Neural cell (in vitro differentiated cells): ENCODE measurements around the gene SHTN1.

Experiments used
- CTCF ChIP-seq: fragments of 450-650 bp; IDR thresholded peaks from 2 replicates; pipeline ENCODE4 v1.5.1; 2014; ENCODE audit warnings: antibody characterized with exemption, mild to moderate bottlenecking, moderate library complexity; ENCODE audit not compliant: poor library complexity, severe bottlenecking
- EP300 ChIP-seq: fragments of 450-650 bp; conservative IDR thresholded peaks from 2 replicates; pipeline ENCODE4 v1.6.1; 2014; ENCODE audit warnings: antibody characterized with exemption, mild to moderate bottlenecking, moderate library complexity; ENCODE audit not compliant: poor library complexity, severe bottlenecking
- MXI1 ChIP-seq: fragments of 450-650 bp; conservative IDR thresholded peaks from 2 replicates; pipeline ENCODE4 v1.6.1; 2014; ENCODE audit warnings: antibody characterized with exemption, mild to moderate bottlenecking; ENCODE audit not compliant: poor library complexity, severe bottlenecking
- POLR2AphosphoS5 ChIP-seq: IDR thresholded peaks from 2 replicates; pipeline ENCODE4 v1.6.1; 2012
- RAD21 ChIP-seq: fragments of 450-650 bp; conservative IDR thresholded peaks from 2 replicates; pipeline ENCODE4 v1.6.1; 2014; ENCODE audit warnings: antibody characterized with exemption, mild to moderate bottlenecking, moderate library complexity
- TAF1 ChIP-seq: IDR thresholded peaks from 2 replicates; pipeline ENCODE4 v1.6.1; 2012; ENCODE audit warnings: low read depth
- TF ChIP-seq, protein P1 (sequence below): IDR thresholded peaks from 2 replicates; pipeline ENCODE4 v1.6.1; 2012; ENCODE audit warnings: borderline replicate concordance

GRCh38 chr10:116952729-116953128 is 52.3 kb downstream of the SHTN1 start:
- TF ChIP-seq CTCF: no peak
- TF ChIP-seq, protein P1, sequence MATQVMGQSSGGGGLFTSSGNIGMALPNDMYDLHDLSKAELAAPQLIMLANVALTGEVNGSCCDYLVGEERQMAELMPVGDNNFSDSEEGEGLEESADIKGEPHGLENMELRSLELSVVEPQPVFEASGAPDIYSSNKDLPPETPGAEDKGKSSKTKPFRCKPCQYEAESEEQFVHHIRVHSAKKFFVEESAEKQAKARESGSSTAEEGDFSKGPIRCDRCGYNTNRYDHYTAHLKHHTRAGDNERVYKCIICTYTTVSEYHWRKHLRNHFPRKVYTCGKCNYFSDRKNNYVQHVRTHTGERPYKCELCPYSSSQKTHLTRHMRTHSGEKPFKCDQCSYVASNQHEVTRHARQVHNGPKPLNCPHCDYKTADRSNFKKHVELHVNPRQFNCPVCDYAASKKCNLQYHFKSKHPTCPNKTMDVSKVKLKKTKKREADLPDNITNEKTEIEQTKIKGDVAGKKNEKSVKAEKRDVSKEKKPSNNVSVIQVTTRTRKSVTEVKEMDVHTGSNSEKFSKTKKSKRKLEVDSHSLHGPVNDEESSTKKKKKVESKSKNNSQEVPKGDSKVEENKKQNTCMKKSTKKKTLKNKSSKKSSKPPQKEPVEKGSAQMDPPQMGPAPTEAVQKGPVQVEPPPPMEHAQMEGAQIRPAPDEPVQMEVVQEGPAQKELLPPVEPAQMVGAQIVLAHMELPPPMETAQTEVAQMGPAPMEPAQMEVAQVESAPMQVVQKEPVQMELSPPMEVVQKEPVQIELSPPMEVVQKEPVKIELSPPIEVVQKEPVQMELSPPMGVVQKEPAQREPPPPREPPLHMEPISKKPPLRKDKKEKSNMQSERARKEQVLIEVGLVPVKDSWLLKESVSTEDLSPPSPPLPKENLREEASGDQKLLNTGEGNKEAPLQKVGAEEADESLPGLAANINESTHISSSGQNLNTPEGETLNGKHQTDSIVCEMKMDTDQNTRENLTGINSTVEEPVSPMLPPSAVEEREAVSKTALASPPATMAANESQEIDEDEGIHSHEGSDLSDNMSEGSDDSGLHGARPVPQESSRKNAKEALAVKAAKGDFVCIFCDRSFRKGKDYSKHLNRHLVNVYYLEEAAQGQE: no peak
- TF ChIP-seq MXI1: no peak
- no peak for TF ChIP-seq RAD21
- no peak for TF ChIP-seq EP300
- no peak for TF ChIP-seq POLR2AphosphoS5
- no peak for TF ChIP-seq TAF1
